ENCODE results near the gene PCDHGB4.
"Not testable (repeated sequence)": the region's sequence is repeated elsewhere in the genome, so short reads cannot be mapped to it uniquely, and the experiment has no call there.

PCDHGB4 gene

GRCh38 chr5:141402553-141403243 lies 15.2 kb downstream of the PCDHGB4 start, which contains the start of gene PCDHGA9:
Gene PCDHGA9 (plus strand): TSS chr5:141402778. CDS start chr5:141402953, 175 bp downstream.
- no peak for DNase-seq

- DNase-seq: no peak
Measured at GRCh38 chr5:141403387-141403786, 15.9 kb downstream of the PCDHGB4 start.

- not testable (repeated sequence) for DNase-seq
Measured at GRCh38 chr5:141407790-141408505, 20.4 kb downstream of the PCDHGB4 start, which contains the start of gene PCDHGB6. Gene PCDHGB6 (plus strand): TSS chr5:141408021. CDS start chr5:141408203, 182 bp downstream.

- DNase-seq: no peak
Measured at GRCh38 chr5:141409598-141410306, 22.3 kb downstream of the PCDHGB4 start.

- DNase-seq: no peak
Measured at GRCh38 chr5:141411575-141411974, 24.1 kb downstream of the PCDHGB4 start.

GRCh38 chr5:141412854-141413539 lies 25.5 kb downstream of the PCDHGB4 start, which contains the start of gene PCDHGA10:
Gene PCDHGA10 (plus strand): TSS chr5:141412987. CDS start chr5:141413176, 189 bp downstream.
- DNase-seq: no peak

- no peak for DNase-seq
Measured at GRCh38 chr5:141413540-141414069, 26.1 kb downstream of the PCDHGB4 start.

GRCh38 chr5:141414548-141415274 lies 27.2 kb downstream of the PCDHGB4 start:
- not testable (repeated sequence) for DNase-seq

- DNase-seq: not testable (repeated sequence)
Measured at GRCh38 chr5:141415275-141415618, 27.7 kb downstream of the PCDHGB4 start.

- DNase-seq: not testable (repeated sequence)
Measured at GRCh38 chr5:141417494-141418172, 30.1 kb downstream of the PCDHGB4 start, which contains the start of gene PCDHGB7. Gene PCDHGB7 (plus strand): TSS chr5:141417677. CDS start chr5:141417860, 183 bp downstream.

- DNase-seq: no peak
Measured at GRCh38 chr5:141419074-141419880, 31.8 kb downstream of the PCDHGB4 start.

GRCh38 chr5:141420855-141421488 lies 33.5 kb downstream of the PCDHGB4 start, which contains the start of gene PCDHGA11:
Gene PCDHGA11 (plus strand): TSS chr5:141421051. CDS start chr5:141421228, 177 bp downstream.
- no peak for DNase-seq

GRCh38 chr5:141421489-141421855 lies 34.0 kb downstream of the PCDHGB4 start:
- DNase-seq: no peak

GRCh38 chr5:141422742-141423291 lies 35.3 kb downstream of the PCDHGB4 start:
- DNase-seq: no peak

GRCh38 chr5:141427783-141428426 lies 40.4 kb downstream of the PCDHGB4 start:
- no peak for DNase-seq

- DNase-seq: no peak
Measured at GRCh38 chr5:141430332-141431113, 43.0 kb downstream of the PCDHGB4 start, which contains the start of gene PCDHGA12. Gene PCDHGA12 (plus strand): TSS chr5:141430507. CDS start chr5:141430760, 253 bp downstream.

- no peak for DNase-seq
Measured at GRCh38 chr5:141431286-141431685, 43.8 kb downstream of the PCDHGB4 start.

GRCh38 chr5:141432308-141432707 lies 44.8 kb downstream of the PCDHGB4 start:
- not testable (repeated sequence) for DNase-seq

All from NCI-H187 (cell line).